CD8-positive, alpha-beta memory T cell (primary cell): ENCODE measurements around the gene C2CD4C. TPM values are rescaled to one million over a fixed set of nuclear protein-coding genes. Genes with fewer than 3 reads are reported as not detected.

Experiments used
- CTCF ChIA-PET: fragments of 350-600 bp; sonication (Branson Sonifier 250); formaldehyde crosslinking; loops from one replicate; lab custom pipeline; 2021; ENCODE audit warnings: antibody characterized with exemption; lab: Charles Lee
- POLR2A ChIA-PET: fragments of 350-600 bp; sonication (Branson Sonifier 250); formaldehyde crosslinking; loops from one replicate; lab custom pipeline; 2021; ENCODE audit warnings: antibody characterized with exemption; lab: Charles Lee
- DNase-seq, 5 donors: peaks; one replicate each; pipeline versions ENCODE4 v3.0.0 to v3.0.0-alpha.2; 2020 to 2022; ENCODE audit warnings: mixed read lengths in 1 of 5
- H3K27ac ChIP-seq: one replicate; pipeline ENCODE4 v1.7.0; 2013; ENCODE audit warnings: low read depth, mild to moderate bottlenecking, low read length, moderate library complexity
- H3K27me3 ChIP-seq: 2 replicates; pipeline ENCODE4 v1.7.0; 2013; ENCODE audit warnings: low read length, mild to moderate bottlenecking; ENCODE audit not compliant: insufficient read depth, poor library complexity, severe bottlenecking
- H3K36me3 ChIP-seq: 2 replicates; pipeline ENCODE4 v1.7.0; 2013; ENCODE audit warnings: mild to moderate bottlenecking, low read length, moderate library complexity; ENCODE audit not compliant: insufficient read depth
- H3K4me1 ChIP-seq: 2 replicates; pipeline ENCODE4 v1.7.0; 2013; ENCODE audit warnings: mild to moderate bottlenecking, low read length, moderate library complexity; ENCODE audit not compliant: insufficient read depth
- H3K4me3 ChIP-seq: 2 replicates; pipeline ENCODE4 v1.7.0; 2013; ENCODE audit warnings: mild to moderate bottlenecking, low read length
- H3K9me3 ChIP-seq: 2 replicates; pipeline ENCODE4 v1.7.0; 2013; ENCODE audit warnings: mild to moderate bottlenecking, low read length
- H3K27ac Mint-ChIP-seq, 8 donors: one replicate each; pipeline ENCODE4 v1.8.0; 2020 to 2021; ENCODE audit warnings: mixed read lengths in 8 of 8, mild to moderate bottlenecking in 6 of 8, inconsistent platforms in 3 of 8, moderate library complexity in 3 of 8
- H3K27me3 Mint-ChIP-seq, 2 donors: one replicate each; pipeline ENCODE4 v1.8.0; 2020 to 2021; ENCODE audit warnings: mixed read lengths in 2 of 2, mild to moderate bottlenecking in 1 of 2, moderate library complexity in 1 of 2
- H3K36me3 Mint-ChIP-seq, 3 donors: one replicate each; pipeline ENCODE4 v1.8.0; 2020 to 2021; ENCODE audit warnings: mixed read lengths in 3 of 3, inconsistent platforms in 1 of 3, mild to moderate bottlenecking in 1 of 3
- H3K4me1 Mint-ChIP-seq, 3 donors: one replicate each; pipeline ENCODE4 v1.8.0; 2020 to 2021; ENCODE audit warnings: mixed read lengths in 3 of 3, inconsistent platforms in 1 of 3, mild to moderate bottlenecking in 1 of 3
- H3K4me3 Mint-ChIP-seq, 7 donors: one replicate each; pipeline ENCODE4 v1.8.0; 2020 to 2021; ENCODE audit warnings: mixed read lengths in 7 of 7, mild to moderate bottlenecking in 6 of 7, moderate library complexity in 4 of 7, inconsistent platforms in 2 of 7
- H3K9me3 Mint-ChIP-seq, 5 donors: one replicate each; pipeline ENCODE4 v1.8.0; 2020 to 2022; ENCODE audit warnings: mixed read lengths in 5 of 5, mild to moderate bottlenecking in 3 of 5, moderate library complexity in 2 of 5, inconsistent platforms in 1 of 5
- polyA plus RNA-seq: library from polyadenylated mRNA; unstranded; fragments of 300-500 nt; fragmentation: Illumina TruSeq; gene quantifications from one replicate; pipeline ENCODE4 v1.2.3, GENCODE V29; 2021
- total RNA-seq, 2 experiments: library from RNA; stranded (reverse); gene quantifications; one replicate each; pipeline ENCODE4 v1.2.3, GENCODE V29; 2021

C2CD4C gene
- total and polyA plus RNA-seq, 3 experiments from 2014 or later, result not detected

GRCh38 chr19:392375-392970, 16.5 kb downstream of the C2CD4C start:
- Histone ChIP-seq H3K9me3 (no peaks in the 10 kb centered on the region), H3K4me3 (no peak overlapping the region), H3K36me3 (no peaks in the 10 kb centered on the region), H3K4me1 (no peaks in the 10 kb centered on the region), H3K27me3 (no peaks in the 10 kb centered on the region), H3K27ac (no peak overlapping the region)
- peak in 1 of 5 donors; percentile 16 for DNase-seq
- CTCF ChIA-PET, result no interaction called here
- Mint-ChIP-seq H3K27me3 (peaks cover 4 to 15% of the 10 kb centered on the region in 2 donors), H3K4me1 (peaks cover 0 to 6% (median 0%) of the 10 kb centered on the region in 3 donors), H3K27ac (peak overlapping the region in 2 of 8 donors; percentile 58 to 80), H3K36me3 (no peaks in the 10 kb centered on the region), H3K9me3 (peaks cover 0 to 3% (median 0%) of the 10 kb centered on the region in 5 donors), H3K4me3 (no peak overlapping the region)
- POLR2A ChIA-PET, result no interaction called here

DNA sequence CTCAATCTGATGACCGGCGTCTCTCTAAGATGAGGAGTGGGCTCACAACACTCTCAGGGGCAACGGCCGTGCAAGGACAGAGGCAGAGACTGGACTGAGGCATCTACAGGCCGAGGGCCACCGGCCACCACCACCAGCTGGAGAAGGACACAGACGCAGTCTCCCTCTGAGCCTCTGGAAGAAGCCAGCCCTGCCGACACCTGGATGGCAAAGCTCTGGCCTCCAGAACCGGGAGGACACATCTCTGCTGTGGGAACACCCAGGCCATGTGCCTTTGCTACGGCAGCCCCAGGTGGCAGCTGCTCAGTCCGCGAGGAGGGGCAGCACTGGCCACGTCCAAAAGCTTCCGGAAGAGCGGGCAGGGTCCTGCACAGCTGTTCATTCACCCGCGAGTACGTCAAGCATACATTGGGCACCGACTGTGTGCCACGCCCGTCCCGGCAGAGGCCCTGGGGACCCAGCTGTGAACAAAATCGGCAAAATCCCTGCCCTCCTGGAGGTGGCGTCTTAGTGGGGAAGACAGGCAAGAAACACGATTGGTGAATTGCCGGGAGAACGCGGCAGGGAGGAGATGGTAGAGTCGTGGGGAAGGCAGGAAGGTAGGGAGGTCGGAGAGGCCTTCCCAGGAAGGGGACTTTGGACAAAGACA, 17.1 kb downstream of the C2CD4C start:
- Histone ChIP-seq H3K4me3 (no peak overlapping the region), H3K36me3 (no peaks in the 10 kb centered on the region), H3K9me3 (no peaks in the 10 kb centered on the region), H3K4me1 (no peaks in the 10 kb centered on the region), H3K27ac (no peak overlapping the region), H3K27me3 (no peaks in the 10 kb centered on the region)
- H3K27me3 Mint-ChIP-seq, result peaks cover 4 to 18% of the 10 kb centered on the region in 2 donors
- ChIA-PET CTCF (no interaction called here), POLR2A (no interaction called here)
- peak in 1 of 5 donors; percentile 39 for DNase-seq
- no peak overlapping the region for H3K4me3 Mint-ChIP-seq
- peak overlapping the region in 2 of 8 donors; percentile 58 to 80 for H3K27ac Mint-ChIP-seq
- peaks cover 0 to 3% (median 0%) of the 10 kb centered on the region in 5 donors for H3K9me3 Mint-ChIP-seq
- peaks cover 0 to 6% (median 0%) of the 10 kb centered on the region in 3 donors for H3K4me1 Mint-ChIP-seq
- H3K36me3 Mint-ChIP-seq, result no peaks in the 10 kb centered on the region

- Histone ChIP-seq H3K27ac (no peak overlapping the region), H3K27me3 (no peaks in the 10 kb centered on the region), H3K9me3 (no peaks in the 10 kb centered on the region), H3K36me3 (no peaks in the 10 kb centered on the region), H3K4me1 (no peaks in the 10 kb centered on the region), H3K4me3 (no peak overlapping the region)
- ChIA-PET POLR2A (no interaction called here), CTCF (no interaction called here)
- no peak overlapping the region for H3K4me3 Mint-ChIP-seq
- peaks cover 5 to 20% of the 10 kb centered on the region in 2 donors for H3K27me3 Mint-ChIP-seq
- peaks cover 0 to 6% (median 0%) of the 10 kb centered on the region in 3 donors for H3K4me1 Mint-ChIP-seq
- H3K36me3 Mint-ChIP-seq, result no peaks in the 10 kb centered on the region
- H3K9me3 Mint-ChIP-seq, result peaks cover 0 to 3% (median 0%) of the 10 kb centered on the region in 5 donors
- H3K27ac Mint-ChIP-seq, result peak overlapping the region in 1 of 8 donors; percentile 3
- peak in 1 of 5 donors; percentile 11 for DNase-seq
These were observed 17.8 kb downstream of the C2CD4C start for GRCh38 chr19:391207-391557.

DNA sequence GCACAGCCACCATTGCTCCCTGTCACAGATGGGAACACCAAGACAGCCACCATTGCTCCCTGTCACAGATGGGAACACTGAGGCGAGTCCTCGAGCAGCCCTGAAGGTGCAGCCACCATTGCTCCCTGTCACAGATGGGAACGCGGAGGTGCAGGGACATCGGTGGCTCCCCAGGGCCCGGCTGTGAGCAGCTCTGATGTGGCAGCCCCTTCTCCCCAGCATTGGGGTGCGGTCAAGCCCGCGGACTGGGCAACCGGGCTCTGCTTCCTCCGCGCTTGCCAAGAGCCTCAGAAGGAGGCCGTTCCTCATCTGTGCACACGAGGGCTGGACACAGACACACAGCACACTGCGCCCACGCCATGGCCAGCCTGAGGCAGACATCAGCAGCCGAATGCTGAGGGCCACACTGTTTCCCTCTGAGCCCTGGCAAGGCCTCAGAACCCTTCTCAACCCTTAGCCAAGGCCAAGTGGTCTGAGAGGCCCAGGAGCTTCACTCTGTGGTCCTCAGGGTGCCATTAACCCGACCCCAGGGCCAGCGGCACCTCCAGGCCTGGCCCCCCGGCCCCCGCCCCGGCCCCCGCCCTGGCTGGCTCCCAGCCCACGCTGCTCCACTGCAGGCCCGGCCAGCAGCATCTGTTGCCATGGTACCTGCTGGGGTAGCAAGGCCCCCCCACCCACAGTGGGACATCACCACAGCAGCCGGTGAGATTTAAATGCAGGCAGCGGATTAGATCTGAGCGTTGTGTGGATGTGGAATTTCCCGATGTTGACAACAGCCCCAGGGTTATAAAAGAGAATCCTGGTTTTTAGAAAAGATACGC, 18.4 kb downstream of the C2CD4C start:
- Mint-ChIP-seq H3K27ac (no peak overlapping the region), H3K27me3 (peaks cover 10 to 26% of the 10 kb centered on the region in 2 donors)
- no peaks in the 10 kb centered on the region for H3K9me3 ChIP-seq

DNA sequence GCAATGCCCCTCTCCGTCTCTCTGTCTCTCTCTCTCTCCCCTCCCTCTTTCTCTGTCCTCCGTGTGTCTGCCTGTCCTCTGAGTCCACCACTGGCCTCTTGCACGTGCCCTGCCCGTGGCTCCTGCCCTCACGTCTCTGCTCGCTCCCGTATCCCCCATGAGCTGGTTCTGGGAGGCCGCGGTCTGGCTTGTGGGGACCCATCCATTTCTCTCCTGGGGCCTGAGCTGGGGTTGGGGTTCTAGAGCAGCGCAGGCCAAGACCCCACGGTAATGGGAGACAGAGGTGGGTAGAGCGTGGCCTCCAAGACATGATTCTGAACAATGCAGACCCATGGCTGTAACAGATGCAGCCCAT, 19.0 kb downstream of the C2CD4C start:
- no peak overlapping the region for H3K27ac ChIP-seq
- no peaks in the 10 kb centered on the region for H3K9me3 ChIP-seq
- ChIA-PET POLR2A (no interaction called here), CTCF (no interaction called here)
- no peak overlapping the region for H3K4me3 ChIP-seq
- Mint-ChIP-seq H3K9me3 (peaks cover 0 to 3% (median 0%) of the 10 kb centered on the region in 5 donors), H3K27ac (no peak overlapping the region), H3K4me3 (no peak overlapping the region), H3K27me3 (peaks cover 16 to 33% of the 10 kb centered on the region in 2 donors), H3K36me3 (no peaks in the 10 kb centered on the region), H3K4me1 (peaks cover 0 to 4% (median 0%) of the 10 kb centered on the region in 3 donors)
- DNase-seq, result peak in 1 of 5 donors; percentile 29
- no peaks in the 10 kb centered on the region for H3K4me1 ChIP-seq
- no peaks in the 10 kb centered on the region for H3K27me3 ChIP-seq
- no peaks in the 10 kb centered on the region for H3K36me3 ChIP-seq

More for the DNA sequence above, 18.4 kb downstream of the C2CD4C start:
- no peak overlapping the region for H3K27ac ChIP-seq
- no peaks in the 10 kb centered on the region for H3K36me3 ChIP-seq
- ChIA-PET POLR2A (no interaction called here), CTCF (no interaction called here)
- DNase-seq, result peak in 1 of 5 donors; percentile 30
- no peak overlapping the region for H3K4me3 Mint-ChIP-seq
- H3K4me3 ChIP-seq, result no peak overlapping the region
- no peaks in the 10 kb centered on the region for H3K4me1 ChIP-seq
- H3K36me3 Mint-ChIP-seq, result no peaks in the 10 kb centered on the region
- H3K27me3 ChIP-seq, result no peaks in the 10 kb centered on the region
- peaks cover 0 to 4% (median 0%) of the 10 kb centered on the region in 3 donors for H3K4me1 Mint-ChIP-seq
- H3K9me3 Mint-ChIP-seq, result peaks cover 0 to 3% (median 0%) of the 10 kb centered on the region in 5 donors

DNA sequence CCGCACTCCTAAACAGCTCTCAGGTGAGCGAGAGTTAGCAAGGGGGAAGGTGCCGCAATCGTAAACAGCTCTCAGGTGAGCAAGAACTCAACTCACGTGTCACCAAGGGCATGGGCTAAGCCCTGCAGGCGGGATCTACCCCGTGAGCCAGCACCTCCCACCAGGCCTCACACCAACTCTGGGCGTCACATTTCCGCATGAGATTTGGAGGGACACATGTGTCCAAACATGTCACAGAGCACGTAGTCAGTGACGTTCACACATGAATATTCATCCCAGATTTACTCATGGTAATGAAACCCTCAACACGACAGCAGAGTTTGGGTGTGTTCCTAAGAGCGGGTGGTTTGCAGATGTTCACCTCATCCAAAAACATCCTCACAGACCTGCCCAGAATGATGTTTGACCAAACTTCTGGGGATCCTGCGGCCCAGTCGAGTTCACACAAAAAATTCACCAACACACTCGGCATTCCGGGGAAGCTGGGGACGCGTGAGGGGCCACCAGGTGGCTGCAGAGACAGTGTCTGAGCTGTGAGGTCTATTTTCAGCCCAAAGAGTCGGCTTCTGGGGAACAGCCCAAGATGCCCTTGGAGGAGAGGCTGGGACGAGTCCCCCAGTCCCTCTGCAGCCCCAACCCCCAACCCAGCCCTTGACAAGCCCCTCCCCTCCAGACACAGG, 19.6 kb downstream of the C2CD4C start:
- CTCF ChIA-PET, result no interaction called here
- Mint-ChIP-seq H3K4me1 (peaks cover 0 to 4% (median 0%) of the 10 kb centered on the region in 3 donors), H3K36me3 (no peaks in the 10 kb centered on the region), H3K27me3 (peaks cover 19 to 38% of the 10 kb centered on the region in 2 donors), H3K4me3 (no peak overlapping the region), H3K27ac (no peak overlapping the region), H3K9me3 (peaks cover 0 to 3% (median 0%) of the 10 kb centered on the region in 5 donors)
- Histone ChIP-seq H3K4me1 (no peaks in the 10 kb centered on the region), H3K27me3 (no peaks in the 10 kb centered on the region), H3K9me3 (no peaks in the 10 kb centered on the region), H3K4me3 (no peak overlapping the region), H3K27ac (no peak overlapping the region), H3K36me3 (no peaks in the 10 kb centered on the region)
- peak in 1 of 5 donors; percentile 35 for DNase-seq
- POLR2A ChIA-PET, result no interaction called here

DNA sequence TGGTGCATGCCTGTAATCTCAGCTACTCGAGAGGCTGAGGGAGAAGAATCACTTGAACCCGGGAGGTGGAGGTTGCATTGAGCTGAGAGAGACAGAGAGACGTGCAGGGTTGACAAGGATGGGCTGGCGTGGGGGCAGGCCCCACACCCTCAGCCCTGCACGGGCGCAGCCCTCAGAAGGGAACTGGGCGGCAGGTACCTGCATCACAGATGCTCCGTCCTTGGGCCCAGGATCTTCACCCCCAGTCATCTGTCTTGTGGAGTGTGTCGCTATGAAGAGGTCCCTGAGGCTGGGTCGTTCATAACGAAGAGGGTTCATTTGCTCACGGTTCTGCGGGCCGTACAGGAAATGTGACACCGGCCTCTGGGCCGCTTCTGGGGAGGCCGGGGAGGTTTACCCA, 20.3 kb downstream of the C2CD4C start:
- H3K4me3 Mint-ChIP-seq, result no peak overlapping the region
- peaks cover 0 to 4% (median 0%) of the 10 kb centered on the region in 3 donors for H3K4me1 Mint-ChIP-seq

More for the DNA sequence above, 20.3 kb downstream of the C2CD4C start:
- H3K27me3 Mint-ChIP-seq, result peaks cover 26 to 44% of the 10 kb centered on the region in 2 donors
- Histone ChIP-seq H3K4me3 (no peak overlapping the region), H3K9me3 (no peaks in the 10 kb centered on the region), H3K4me1 (no peaks in the 10 kb centered on the region), H3K27ac (no peak overlapping the region), H3K27me3 (peaks cover 5% of the 10 kb centered on the region), H3K36me3 (no peaks in the 10 kb centered on the region)
- CTCF ChIA-PET, result no interaction called here
- no peaks in the 10 kb centered on the region for H3K36me3 Mint-ChIP-seq
- peak overlapping the region in 1 of 8 donors; percentile 56 for H3K27ac Mint-ChIP-seq
- POLR2A ChIA-PET, result no interaction called here
- H3K9me3 Mint-ChIP-seq, result peaks cover 0 to 3% (median 0%) of the 10 kb centered on the region in 5 donors
- DNase-seq, result no peak
